ENCODE measurements around the gene OSGEP. TPM values are rescaled to one million over a fixed set of nuclear protein-coding genes. Genes with fewer than 3 reads are reported as not detected.

Gene OSGEP
- total RNA-seq, result 100 to 1,000 TPM in 1 of 2 donors, 10 to 100 TPM in 1; 66.2 to 108 TPM

DNA sequence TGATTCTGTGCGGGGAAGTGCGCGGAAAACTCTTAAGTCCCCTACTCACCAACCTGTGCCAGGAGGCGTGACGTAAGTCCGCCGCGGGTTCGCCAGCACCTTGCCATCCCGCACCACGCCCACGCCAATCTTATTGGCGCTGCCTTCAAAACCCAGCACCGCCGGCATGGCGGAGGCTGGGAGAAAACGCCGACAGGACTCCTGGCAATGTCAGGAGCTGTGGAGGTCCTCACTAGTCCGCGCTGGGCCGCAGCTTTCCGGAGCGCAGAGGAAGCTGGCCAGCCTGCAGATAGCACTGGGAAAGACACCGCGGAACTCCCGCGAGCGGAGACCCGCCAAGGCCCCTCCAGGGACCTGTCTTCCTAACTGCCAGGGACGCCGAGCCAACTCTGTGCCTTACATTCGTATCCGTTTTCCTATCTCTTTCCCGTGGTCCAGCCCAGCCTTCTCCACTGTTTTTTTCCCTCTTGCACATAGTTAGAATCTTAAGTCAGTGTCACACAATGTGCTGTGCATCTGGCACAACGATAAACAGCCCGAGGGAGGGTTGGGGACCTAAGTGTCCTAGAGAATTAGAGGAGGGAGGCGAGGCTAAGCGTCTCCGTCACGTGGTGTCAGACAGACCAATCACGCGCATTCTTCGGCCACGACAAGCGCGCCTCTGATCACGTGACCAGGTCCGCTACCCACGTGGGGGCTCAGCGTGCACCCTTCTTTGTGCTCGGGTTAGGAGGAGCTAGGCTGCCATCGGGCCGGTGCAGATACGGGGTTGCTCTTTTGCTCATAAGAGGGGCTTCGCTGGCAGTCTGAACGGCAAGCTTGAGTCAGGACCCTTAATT lies at the start of gene OSGEP, which contains the start of gene APEX1:
Gene OSGEP (minus strand): TSS at position 297 of the 839 bp plus-strand sequence. CDS start 129 bp downstream, at position 168.
Gene APEX1 (plus strand): TSS at position 711 of the 839 bp plus-strand sequence. CDS start 420 bp downstream, outside the sequence.
- peaks cover 41% of the 10 kb centered on the region for H3K36me3 ChIP-seq
- peak within 1 kb of the TSS; percentile 88 for H3K4me3 ChIP-seq
- no peaks in the 10 kb centered on the region for H3K27me3 ChIP-seq (replicated peaks; ENCODE audit: insufficient read depth)
- TF ChIP-seq, protein P1, sequence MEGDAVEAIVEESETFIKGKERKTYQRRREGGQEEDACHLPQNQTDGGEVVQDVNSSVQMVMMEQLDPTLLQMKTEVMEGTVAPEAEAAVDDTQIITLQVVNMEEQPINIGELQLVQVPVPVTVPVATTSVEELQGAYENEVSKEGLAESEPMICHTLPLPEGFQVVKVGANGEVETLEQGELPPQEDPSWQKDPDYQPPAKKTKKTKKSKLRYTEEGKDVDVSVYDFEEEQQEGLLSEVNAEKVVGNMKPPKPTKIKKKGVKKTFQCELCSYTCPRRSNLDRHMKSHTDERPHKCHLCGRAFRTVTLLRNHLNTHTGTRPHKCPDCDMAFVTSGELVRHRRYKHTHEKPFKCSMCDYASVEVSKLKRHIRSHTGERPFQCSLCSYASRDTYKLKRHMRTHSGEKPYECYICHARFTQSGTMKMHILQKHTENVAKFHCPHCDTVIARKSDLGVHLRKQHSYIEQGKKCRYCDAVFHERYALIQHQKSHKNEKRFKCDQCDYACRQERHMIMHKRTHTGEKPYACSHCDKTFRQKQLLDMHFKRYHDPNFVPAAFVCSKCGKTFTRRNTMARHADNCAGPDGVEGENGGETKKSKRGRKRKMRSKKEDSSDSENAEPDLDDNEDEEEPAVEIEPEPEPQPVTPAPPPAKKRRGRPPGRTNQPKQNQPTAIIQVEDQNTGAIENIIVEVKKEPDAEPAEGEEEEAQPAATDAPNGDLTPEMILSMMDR (IDR thresholded peaks at IDR 0.05), result no peak
- H3K4me1 ChIP-seq (ENCODE audit: control insufficient read depth in 1 of 2, low read depth in 2 of 2), result peaks cover 23 to 27% of the 10 kb centered on the region in 2 donors
- H3K27ac ChIP-seq, result peak within 1 kb of the TSS; percentile 87 to 91
- ATAC-seq (ENCODE audit: insufficient number of reproducible peaks, low FRiP score, low read depth), result peak; percentile 91
- no peaks in the 10 kb centered on the region for H3K9me3 ChIP-seq
- peak; percentile 94 for DNase-seq (ENCODE audit: low spot score)

DNA sequence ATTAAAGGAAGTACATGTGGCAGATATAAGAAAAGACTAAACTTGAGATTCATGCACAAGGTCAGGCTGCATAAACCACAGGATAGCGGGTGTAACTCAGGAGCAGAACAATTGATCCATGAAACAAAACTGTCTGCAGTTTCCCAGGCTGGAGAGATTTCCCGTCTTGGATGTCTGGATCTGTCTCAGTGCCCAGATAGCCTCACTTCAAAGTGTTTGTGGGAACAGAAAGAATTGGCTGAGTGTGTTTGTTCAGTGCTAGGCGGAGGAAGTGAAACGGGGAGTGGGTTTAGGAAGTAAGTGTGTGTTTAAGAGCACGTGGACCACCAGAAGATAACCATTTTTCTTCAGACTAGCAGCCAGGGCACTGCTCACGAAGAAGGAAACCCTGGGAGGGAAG lies 49.3 kb upstream of the OSGEP start:
- no peak for ATAC-seq (ENCODE audit: insufficient number of reproducible peaks, low FRiP score, low read depth)
- no peak overlapping the region for H3K27ac ChIP-seq
- DNase-seq (ENCODE audit: low spot score), result no peak

DNA sequence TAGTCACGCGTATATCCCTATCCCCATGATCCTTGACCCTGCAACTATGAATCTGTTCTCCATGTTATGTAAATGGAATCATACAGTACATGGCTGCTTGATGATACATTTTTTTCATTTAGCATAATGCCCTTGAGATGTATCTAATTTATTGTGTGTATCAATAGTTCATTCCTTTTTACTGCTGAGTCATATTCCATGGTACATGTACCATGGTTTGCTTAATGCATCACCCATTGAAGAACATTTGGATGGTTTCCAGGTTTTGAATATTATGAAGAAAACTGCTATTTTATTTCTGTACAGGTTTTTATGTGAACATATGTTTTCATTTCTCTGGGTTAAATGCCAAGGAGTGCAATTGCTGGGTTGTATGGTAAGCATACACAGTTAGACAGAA lies 46.7 kb upstream of the OSGEP start:
- DNase-seq (ENCODE audit: low spot score) (no peak), ATAC-seq (ENCODE audit: insufficient number of reproducible peaks, low FRiP score, low read depth) (no peak)
- H3K27ac ChIP-seq, result no peak overlapping the region
- no peak overlapping the region for H3K4me3 ChIP-seq
- H3K4me1 ChIP-seq (ENCODE audit: control insufficient read depth in 1 of 2, low read depth in 2 of 2), result no peaks in the 10 kb centered on the region
- TF ChIP-seq, protein P1 (IDR thresholded peaks at IDR 0.05), result no peak
- H3K27me3 ChIP-seq (replicated peaks; ENCODE audit: insufficient read depth), result no peaks in the 10 kb centered on the region
- H3K9me3 ChIP-seq, result no peaks in the 10 kb centered on the region
- no peaks in the 10 kb centered on the region for H3K36me3 ChIP-seq

More for the DNA sequence above, 49.3 kb upstream of the OSGEP start:
- Histone ChIP-seq H3K36me3 (no peaks in the 10 kb centered on the region), H3K9me3 (no peaks in the 10 kb centered on the region), H3K4me3 (no peak overlapping the region), H3K27me3 (replicated peaks; ENCODE audit: insufficient read depth) (no peaks in the 10 kb centered on the region), H3K4me1 (ENCODE audit: control insufficient read depth in 1 of 2, low read depth in 2 of 2) (no peaks in the 10 kb centered on the region)
- TF ChIP-seq, protein P1 (IDR thresholded peaks at IDR 0.05), result no peak

DNA sequence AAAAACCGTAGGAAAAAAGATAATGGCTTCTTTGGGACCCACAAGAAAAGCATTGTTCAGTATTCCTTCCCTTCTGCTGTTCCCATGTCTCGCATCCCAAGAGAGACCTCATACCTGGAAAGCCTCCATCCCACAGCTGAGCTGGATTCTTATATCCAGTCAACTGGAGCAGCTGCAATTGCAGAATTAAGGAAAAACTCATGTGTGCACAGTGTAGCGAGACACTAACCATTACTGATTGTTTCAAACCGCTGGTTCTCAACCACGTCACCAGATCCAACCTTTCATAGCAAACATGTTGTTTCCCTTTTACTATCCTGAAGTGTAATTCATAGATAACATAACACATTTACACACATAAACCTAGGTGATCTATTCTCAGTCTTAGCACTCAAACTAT lies 45.3 kb upstream of the OSGEP start:
- Histone ChIP-seq H3K36me3 (no peaks in the 10 kb centered on the region), H3K4me1 (ENCODE audit: control insufficient read depth in 1 of 2, low read depth in 2 of 2) (no peaks in the 10 kb centered on the region), H3K27ac (no peak overlapping the region), H3K4me3 (no peak overlapping the region), H3K9me3 (no peaks in the 10 kb centered on the region), H3K27me3 (replicated peaks; ENCODE audit: insufficient read depth) (no peaks in the 10 kb centered on the region)
- DNase-seq (ENCODE audit: low spot score) (no peak), ATAC-seq (ENCODE audit: insufficient number of reproducible peaks, low FRiP score, low read depth) (no peak)
- TF ChIP-seq, protein P1 (IDR thresholded peaks at IDR 0.05), result no peak

DNA sequence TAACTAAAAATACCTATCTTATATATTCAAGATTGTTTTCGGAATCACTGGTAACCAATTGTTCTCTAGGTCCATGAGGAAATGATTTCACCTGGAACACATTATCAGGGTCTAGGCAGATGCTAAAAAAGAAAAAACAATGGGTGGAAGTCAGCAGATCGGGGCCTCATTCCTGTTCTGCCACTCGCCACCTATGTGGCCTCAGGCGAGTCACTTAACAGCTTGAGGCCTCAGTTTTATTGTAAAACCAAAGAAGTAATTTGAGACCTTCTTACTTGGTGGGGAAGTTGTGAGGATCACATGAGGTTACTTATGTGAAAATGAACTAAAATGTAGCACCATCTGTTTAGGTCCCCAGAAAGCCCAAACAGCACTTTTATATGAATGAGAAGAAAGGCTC lies 44.5 kb upstream of the OSGEP start:
- Histone ChIP-seq H3K36me3 (no peaks in the 10 kb centered on the region), H3K4me3 (no peak overlapping the region), H3K9me3 (no peaks in the 10 kb centered on the region), H3K4me1 (ENCODE audit: control insufficient read depth in 1 of 2, low read depth in 2 of 2) (no peaks in the 10 kb centered on the region), H3K27ac (no peak overlapping the region), H3K27me3 (replicated peaks; ENCODE audit: insufficient read depth) (no peaks in the 10 kb centered on the region)
- no peak for DNase-seq (ENCODE audit: low spot score)
- ATAC-seq (ENCODE audit: insufficient number of reproducible peaks, low FRiP score, low read depth), result no peak
- TF ChIP-seq, protein P1 (IDR thresholded peaks at IDR 0.05), result no peak

Measured in thoracic aorta (tissue), 2 donors.